Measurements from ENCODE around the gene OR52E8.
A peak's percentile ranks its signal among the peaks of the same experiment; 100 is the strongest.

Gene OR52E8

DNA sequence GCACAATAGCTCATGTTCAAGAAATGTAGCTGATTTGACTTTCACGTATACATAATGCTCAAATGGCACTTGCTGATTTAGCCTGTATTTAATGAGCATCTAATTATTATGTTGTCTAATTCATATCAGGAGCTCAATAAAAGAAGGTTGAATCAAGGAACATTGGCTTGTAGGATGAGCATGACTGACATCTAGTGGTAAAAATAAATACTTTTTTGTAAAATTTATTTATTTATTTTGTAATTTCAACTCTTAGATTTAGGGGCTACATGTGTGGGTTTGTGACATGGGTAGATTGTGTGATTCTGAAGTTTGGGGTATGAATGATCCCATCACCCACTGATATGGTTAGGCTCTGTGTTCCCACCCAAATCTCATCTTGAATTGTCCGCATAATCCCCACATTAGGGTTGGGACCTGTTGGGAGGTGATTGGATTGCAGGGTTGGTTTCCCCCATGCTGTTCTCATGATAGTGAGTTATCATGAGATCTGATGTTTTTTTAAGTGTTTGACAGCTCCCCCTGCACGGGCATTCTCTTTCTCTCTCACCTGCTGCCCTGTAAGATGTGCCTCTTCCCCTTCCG is 33.8 kb upstream of the OR52E8 start:
- Histone ChIP-seq H3K4me1 (ENCODE audit: control insufficient read depth, insufficient read depth, low read length) (no peaks in the 10 kb centered on the region), H3K9me3 (ENCODE audit: control insufficient read depth, insufficient read depth, low read depth, low read length) (no peaks in the 10 kb centered on the region), H3K36me3 (ENCODE audit: control insufficient read depth in 2 of 2, insufficient read depth in 1 of 2, low read length in 2 of 2) (no peaks in the 10 kb centered on the region), H3K4me3 (ENCODE audit: low read depth, low read length) (no peak overlapping the region), H3K27ac (ENCODE audit: extremely low read depth, low read depth, low read length) (no peak overlapping the region)
- POLR2A ChIA-PET, result no interaction called here
- CTCF ChIA-PET, result interaction anchor here (0.6 to 1.6 kb wide), 15 partner anchors 10 to 1771 kb away, joined by 3 to 4 read pairs (median 3); partner anchors contain the start of gene OR52E4
- TF ChIP-seq ZNF558 (tag by site-specific recombination; IDR thresholded peaks at IDR 0.05) (no peak), ZNF654 (tag by site-specific recombination; IDR thresholded peaks at IDR 0.05; ENCODE audit: low read depth) (peak; percentile 27)

GRCh38 chr11:5887661-5888060 is 30.2 kb upstream of the OR52E8 start:
- no peak overlapping the region for H3K4me3 ChIP-seq (ENCODE audit: low read depth, low read length)
- CTCF ChIA-PET, result no interaction called here
- POLR2A ChIA-PET, result interaction anchor here (0.6 kb wide), 1 partner anchor 48 kb away, joined by 3 read pairs; no protein-coding TSS in a partner anchor
- H3K27ac ChIP-seq (ENCODE audit: extremely low read depth, low read depth, low read length), result no peak overlapping the region
- H3K9me3 ChIP-seq (ENCODE audit: control insufficient read depth, insufficient read depth, low read depth, low read length), result no peaks in the 10 kb centered on the region
- no peaks in the 10 kb centered on the region for H3K36me3 ChIP-seq (ENCODE audit: control insufficient read depth in 2 of 2, insufficient read depth in 1 of 2, low read length in 2 of 2)
- TF ChIP-seq ZNF623 (tag by site-specific recombination; IDR thresholded peaks at IDR 0.05) (no peak), ZNF112 (tag by site-specific recombination; IDR thresholded peaks at IDR 0.05) (no peak), ZNF341 (tag by site-specific recombination; IDR thresholded peaks at IDR 0.05; ENCODE audit: low read depth) (no peak), ZNF791 (tag by site-specific recombination; IDR thresholded peaks at IDR 0.05) (no peak), ZNF223 (tag by site-specific recombination; IDR thresholded peaks at IDR 0.05) (no peak), IKZF3 (tag by site-specific recombination; IDR thresholded peaks at IDR 0.05) (no peak), AEBP2 (tag by site-specific recombination; IDR thresholded peaks at IDR 0.05; ENCODE audit: borderline replicate concordance) (no peak), PATZ1 (tag by site-specific recombination; IDR thresholded peaks at IDR 0.05) (no peak), ZNF211 (tag by site-specific recombination; IDR thresholded peaks at IDR 0.05; ENCODE audit: low read depth) (no peak), ZNF239 (tag by site-specific recombination; IDR thresholded peaks at IDR 0.05) (no peak), ZBTB20 (tag by site-specific recombination; IDR thresholded peaks at IDR 0.05) (no peak), ZNF426 (tag by site-specific recombination; IDR thresholded peaks at IDR 0.05) (no peak)
- no peaks in the 10 kb centered on the region for H3K4me1 ChIP-seq (ENCODE audit: control insufficient read depth, insufficient read depth, low read length)

GRCh38 chr11:5887172-5887571 is 29.7 kb upstream of the OR52E8 start:
- H3K9me3 ChIP-seq (ENCODE audit: control insufficient read depth, insufficient read depth, low read depth, low read length), result no peaks in the 10 kb centered on the region
- no peaks in the 10 kb centered on the region for H3K4me1 ChIP-seq (ENCODE audit: control insufficient read depth, insufficient read depth, low read length)
- no peaks in the 10 kb centered on the region for H3K36me3 ChIP-seq (ENCODE audit: control insufficient read depth in 2 of 2, insufficient read depth in 1 of 2, low read length in 2 of 2)
- ChIA-PET POLR2A (no interaction called here), CTCF (no interaction called here)
- TF ChIP-seq ZNF362 (tag by site-specific recombination; IDR thresholded peaks at IDR 0.05) (no peak), ZNF239 (tag by site-specific recombination; IDR thresholded peaks at IDR 0.05) (no peak), PRDM4 (tag by site-specific recombination; IDR thresholded peaks at IDR 0.05) (no peak), ZNF544 (tag by site-specific recombination; IDR thresholded peaks at IDR 0.05) (no peak), ZBTB1 (tag by site-specific recombination; IDR thresholded peaks at IDR 0.05) (no peak), BCL6B (tag by site-specific recombination; IDR thresholded peaks at IDR 0.05) (no peak), AEBP2 (tag by site-specific recombination; IDR thresholded peaks at IDR 0.05; ENCODE audit: borderline replicate concordance) (no peak), ZNF629 (tag by site-specific recombination; IDR thresholded peaks at IDR 0.05) (no peak)
- no peak overlapping the region for H3K27ac ChIP-seq (ENCODE audit: extremely low read depth, low read depth, low read length)
- no peak overlapping the region for H3K4me3 ChIP-seq (ENCODE audit: low read depth, low read length)

Measured in HEK293 (cell line).